HUDEP-2 (cell line): ENCODE data around the gene BCAR1.
A peak's percentile ranks its signal among the peaks of the same experiment; 100 is the strongest.

Experiments
- DNase-seq, 76 experiments: peaks; one replicate each; lab custom pipeline; 2025; ENCODE audit not compliant: unreplicated experiment in 76 of 76; lab: John Stamatoyannopoulos, UW

The BCAR1 gene

DNA sequence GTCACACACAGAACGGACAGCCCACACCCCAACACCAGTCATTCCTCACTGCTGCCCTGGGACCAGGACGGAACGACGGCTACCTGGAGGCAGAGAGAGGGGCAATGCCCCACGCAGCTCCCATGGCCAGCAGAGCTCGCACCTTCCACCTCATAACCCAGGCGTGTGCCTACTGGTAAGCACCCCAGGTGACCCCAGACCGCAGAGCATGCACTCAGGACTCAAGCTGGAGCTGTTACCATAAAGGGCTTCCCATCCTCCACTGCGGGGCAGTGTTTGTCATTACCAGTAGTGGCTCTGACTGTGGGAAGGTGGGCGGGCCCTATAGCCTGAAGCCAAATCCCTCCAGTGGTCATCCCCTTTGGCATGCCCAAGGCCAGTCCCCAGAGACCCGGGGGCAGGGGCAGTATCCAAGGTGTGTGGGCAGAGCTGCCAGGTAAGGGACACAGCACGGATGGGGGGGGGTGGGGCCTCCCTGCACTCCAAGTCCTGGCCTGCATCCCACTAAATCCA is 4.7 kb upstream of the BCAR1 start:
- DNase-seq = peak in 2 of 76 experiments; percentile 13 to 19

DNA sequence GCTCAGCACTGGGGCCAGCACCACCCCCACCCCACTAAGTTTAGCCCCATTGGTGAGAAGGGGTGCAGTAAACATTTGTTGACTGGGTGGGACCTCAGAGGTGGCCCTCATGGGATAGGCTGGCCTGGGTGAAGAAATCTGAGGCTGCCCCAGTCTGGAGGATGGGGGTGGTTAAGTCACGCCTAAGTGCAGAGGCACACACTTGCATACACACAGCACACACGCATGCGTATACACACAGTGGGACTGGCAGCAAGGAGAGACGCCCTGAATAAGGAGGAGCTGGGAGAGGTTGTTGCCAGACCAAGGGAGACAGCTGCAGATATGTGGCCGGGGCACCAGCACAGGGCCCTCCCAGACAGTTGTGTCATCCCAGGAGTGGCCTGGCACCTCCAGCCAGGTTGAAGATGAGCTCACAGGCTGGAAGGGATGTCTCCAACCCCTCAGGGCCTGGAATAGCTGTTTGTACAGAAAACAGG is 3.0 kb upstream of the BCAR1 start:
- peak in 47 of 76 experiments; percentile 12 to 81 (median 51) for DNase-seq

DNA sequence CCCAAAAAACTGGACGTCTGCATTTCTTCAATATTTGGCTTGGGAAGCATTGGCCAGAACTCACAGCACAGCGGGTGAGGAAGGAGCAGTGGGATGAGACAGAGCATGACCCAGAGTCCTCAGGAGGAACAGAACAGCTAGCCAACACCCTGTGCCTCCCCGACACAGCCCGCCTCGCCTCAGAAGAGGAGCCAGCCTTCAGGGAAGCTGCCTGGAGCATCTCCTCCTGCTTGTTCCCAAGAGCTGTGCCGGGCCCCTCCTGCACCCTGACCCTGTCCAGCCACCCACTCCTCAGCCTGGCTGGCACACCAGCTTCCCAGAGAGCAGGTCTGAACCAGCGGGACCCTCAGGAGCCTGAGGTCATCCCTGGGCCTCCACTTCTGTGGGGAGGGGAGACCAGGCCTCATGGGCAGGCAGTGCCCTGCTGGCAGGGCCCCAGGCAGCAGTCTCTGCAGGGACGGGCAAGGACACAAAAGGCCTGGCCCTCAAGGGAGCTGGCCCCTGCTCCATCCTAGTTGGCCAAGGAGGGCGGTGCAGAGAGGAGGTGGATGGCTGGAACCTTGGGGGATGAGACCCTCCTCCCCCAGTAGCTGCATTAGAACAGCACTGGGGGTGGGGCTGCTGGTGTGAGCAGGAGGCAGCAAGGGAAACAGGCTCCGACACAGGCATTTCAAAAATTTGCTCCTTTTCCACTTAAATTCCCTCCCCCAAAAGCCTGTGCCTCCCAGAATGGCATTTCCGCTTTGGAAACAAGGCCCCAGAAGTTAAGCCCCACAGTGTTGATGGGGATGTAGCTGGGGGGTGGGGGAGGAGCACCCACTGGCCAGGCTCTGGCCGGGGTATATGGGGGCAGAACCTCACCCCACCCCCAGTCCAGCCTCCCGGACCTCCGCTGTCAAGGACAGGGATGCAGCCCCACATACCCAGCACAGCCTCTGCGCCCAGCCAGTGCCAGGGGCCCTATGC is 1.8 kb upstream of the BCAR1 start:
- no peak for DNase-seq

DNA sequence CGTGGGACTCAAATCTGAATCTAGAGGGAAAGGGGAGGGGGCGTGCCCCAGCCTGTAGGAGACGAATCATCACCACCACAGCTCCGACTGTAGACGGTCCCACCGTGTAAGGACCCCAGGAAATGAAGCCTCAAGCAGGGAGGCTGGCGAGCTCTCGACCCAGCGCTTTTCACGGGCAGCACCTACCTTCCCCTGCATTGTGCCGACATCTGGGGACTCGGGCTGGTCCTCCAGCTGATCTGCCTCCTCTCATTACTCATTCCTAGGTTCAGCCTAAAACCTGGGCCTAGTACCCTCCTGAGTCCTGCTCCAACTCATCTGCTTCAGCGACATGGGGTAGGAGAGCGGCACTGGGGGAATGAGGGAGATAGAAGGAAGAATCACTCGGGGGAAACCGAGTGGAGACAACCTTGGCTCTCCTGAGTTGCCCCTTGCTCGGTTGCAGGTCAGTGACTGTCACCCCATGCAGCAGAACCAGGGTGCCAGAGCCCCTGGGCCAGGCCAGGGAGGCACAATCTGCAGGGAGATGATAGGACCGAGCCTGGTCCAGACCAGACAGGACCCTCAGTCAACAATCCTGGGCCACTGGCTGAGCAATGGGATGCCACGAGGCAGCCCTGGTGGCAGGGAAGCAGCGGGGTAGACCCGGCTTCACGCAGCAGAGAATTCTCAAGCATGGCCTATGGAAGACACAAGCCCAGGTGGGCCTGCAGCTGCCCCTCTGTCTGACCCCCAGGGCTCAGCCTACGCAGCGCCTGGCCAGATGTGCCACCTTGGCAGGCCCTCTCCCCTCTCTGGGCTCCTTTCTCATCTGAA is 833 bp upstream of the BCAR1 start:
- no peak for DNase-seq

DNA sequence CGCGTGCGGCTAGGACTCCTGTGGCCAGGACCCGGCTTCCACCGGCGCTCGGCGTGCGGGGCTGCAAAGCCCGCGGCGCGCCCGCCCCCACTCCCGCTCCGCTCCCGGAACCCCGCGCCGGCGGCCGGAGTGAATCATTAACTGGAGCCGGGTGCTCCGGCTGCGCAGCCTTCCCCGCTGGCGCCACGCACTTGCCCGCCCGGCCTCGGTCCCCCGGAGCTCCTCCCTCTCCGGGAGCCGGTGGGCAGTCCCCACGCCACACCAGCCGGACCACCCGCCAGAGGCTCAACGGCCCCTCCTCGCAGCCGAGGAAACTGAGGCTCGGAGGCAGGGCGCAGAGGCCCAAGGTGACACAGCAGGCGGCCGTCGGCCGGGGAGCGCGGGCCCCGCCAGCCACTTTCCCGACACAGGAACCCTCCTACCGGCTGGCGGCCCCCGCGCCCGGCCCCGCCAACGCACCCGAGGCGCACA is 580 bp downstream of the BCAR1 start:
- DNase-seq = peak in 5 of 76 experiments; percentile 9 to 32 (median 28)

DNA sequence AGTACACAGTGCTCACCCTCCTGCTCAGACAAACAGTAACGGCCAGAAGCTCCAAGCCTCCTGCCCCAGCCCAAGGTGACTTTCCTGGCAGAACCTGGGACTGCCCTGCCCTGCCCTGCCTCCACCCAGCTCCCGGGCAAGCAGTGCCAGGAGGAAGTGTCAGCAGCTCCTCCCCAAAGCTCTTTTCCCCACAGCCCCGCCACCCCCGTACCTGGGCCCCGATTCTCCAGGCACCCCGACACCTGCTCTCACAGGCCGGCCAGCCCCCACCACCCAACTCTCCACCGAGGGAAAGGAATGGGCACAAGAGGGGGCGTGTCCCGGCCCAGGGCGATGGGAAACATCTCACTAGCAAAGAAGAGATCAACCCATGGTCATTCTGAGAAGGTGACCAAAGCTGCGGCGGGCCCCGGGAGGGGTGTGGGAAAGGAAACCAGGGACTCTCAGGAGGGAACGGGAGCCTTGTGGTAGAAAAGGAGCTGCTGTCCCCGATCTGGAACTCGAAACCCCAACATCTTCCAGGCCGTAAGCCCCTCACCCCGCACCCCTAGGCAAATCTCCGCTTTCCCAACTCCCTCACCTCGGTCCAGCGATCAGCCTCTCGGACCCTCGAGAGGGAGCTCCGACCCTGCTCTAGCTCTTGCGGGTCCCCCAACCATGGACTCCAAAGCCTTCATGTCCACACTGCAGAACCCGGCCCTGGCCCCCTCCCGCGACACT is 1.2 kb downstream of the BCAR1 start:
- DNase-seq = peak in 3 of 76 experiments; percentile 8 to 17 (median 14)

GRCh38 chr16:75249441-75249840 is 2.0 kb downstream of the BCAR1 start:
- no peak for DNase-seq

DNA sequence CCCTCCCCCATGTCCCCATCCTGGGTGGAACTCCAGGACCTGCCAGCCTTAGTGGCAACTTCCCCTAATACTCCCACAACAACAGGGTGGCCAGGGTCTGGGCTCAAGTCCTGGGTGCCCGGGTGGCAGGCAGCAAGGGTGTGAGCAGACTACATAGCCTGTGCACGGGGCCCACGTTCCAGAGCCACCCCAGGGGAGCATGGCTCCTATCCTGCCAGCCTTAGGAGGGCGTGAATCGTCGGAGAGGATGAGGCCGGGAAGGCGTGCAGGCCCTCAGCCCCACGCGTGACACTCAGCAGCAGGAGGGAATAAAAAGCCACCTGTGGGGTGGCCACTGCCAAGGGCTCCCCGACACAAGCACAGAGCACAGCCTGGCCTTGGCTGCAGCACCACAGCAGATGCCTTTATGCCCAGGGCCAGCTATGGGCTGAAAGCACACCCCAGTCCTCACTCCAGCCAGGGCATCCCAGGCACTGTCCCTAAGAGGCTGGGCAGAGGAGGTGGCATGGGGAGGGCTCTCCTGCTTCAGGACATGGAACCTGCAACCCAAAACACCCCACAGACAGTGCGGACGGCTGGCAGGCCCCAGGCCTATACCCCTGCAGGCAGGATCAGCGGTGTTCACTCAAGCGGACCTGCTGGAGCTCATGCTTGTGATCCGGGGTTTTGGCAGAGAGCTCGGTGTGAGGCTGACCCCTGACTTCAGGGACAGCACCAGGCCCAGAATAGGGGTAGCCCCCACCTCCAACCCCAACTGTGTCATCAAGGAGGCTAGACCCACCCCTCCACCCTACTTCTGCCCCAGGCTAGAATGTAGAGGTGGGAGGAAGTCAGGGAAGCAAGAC is 2.7 kb downstream of the BCAR1 start:
- DNase-seq = no peak

DNA sequence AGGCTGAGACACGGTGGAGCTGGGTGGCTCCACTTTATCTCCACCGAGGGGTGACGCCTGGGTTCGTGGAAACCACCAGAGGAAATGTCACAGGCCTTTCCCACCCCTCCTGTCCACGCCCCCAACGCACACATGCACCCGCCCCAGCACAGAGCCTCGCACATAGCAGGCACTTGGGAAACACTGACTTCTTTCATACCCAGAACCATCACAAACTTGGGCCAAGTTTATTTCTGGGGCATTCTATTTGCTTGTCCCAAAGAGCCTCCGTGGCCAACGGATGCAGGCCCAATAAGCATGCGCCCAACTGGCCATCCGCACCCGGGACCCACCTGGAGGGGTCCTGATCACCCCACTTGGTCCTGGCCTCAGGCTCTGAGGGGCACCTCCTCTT is 3.3 kb downstream of the BCAR1 start:
- DNase-seq = peak in 41 of 76 experiments; percentile 8 to 67 (median 40)

DNA sequence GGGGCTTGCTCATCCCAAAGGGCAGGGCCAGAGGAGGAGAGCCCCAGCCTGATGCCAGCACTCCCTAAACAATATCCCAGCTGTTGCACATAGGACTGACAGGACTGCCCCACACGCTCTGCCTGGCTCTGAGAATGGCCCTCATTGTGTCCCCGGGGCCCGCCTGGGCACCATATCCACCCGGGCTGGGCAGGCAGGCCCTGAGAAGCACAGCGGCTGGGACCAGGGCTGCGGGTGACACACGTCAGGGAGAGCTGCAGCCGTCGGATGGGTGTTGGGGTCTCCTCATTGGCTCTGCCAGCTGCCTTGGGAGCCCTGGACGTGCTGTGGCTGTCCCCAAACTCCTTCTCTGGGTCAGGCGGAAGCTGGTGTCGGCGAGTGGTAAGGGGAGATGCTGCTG is 4.2 kb downstream of the BCAR1 start:
- no peak for DNase-seq

GRCh38 chr16:75246504-75247205 is 4.8 kb downstream of the BCAR1 start:
- DNase-seq = no peak

DNA sequence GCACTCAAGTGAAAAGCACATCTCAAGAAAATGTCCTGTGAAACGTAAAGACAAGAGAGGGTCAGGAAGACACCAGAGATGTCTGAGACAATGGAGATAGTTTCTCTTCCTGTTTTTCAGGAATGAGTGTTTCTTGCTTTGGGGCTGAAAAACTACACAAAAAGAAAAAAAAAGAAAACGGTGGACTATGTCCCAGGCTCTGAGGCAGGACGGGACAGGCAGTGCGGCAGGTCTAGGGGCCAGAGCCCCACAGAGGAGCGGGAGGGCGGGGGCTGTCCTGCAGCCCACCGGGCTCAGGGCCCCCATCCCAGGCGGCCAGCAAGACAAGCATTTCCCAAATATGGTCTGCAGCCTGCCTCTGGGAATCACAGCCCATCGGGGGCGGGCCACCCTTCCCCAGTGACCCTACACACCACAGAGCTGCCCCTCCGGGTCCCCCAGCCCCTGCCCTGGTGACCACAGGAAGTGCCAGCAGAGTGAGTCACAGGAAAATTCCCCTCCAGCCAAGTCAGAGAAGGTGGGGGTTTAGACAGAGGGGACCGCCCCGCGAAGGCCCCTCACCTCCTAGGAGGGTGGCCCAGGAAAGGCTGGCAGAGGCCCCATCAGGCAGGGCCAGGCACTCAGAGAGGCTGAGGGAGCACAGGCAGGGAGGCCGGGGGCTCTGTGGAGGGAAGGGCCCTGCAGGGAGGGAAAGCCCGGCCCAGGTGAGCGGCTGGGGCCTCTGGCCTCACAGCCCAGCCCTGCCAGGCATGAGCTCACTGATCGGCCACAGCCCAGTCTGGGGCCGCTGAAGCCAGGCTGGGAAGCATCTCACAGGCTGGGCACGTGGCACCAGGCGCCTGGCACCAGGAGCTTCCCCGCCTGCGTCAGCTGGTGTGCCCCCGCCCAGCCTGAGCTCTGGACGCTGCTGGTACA is 6.3 kb downstream of the BCAR1 start:
- DNase-seq = peak in 7 of 76 experiments; percentile 7 to 27 (median 12)

DNA sequence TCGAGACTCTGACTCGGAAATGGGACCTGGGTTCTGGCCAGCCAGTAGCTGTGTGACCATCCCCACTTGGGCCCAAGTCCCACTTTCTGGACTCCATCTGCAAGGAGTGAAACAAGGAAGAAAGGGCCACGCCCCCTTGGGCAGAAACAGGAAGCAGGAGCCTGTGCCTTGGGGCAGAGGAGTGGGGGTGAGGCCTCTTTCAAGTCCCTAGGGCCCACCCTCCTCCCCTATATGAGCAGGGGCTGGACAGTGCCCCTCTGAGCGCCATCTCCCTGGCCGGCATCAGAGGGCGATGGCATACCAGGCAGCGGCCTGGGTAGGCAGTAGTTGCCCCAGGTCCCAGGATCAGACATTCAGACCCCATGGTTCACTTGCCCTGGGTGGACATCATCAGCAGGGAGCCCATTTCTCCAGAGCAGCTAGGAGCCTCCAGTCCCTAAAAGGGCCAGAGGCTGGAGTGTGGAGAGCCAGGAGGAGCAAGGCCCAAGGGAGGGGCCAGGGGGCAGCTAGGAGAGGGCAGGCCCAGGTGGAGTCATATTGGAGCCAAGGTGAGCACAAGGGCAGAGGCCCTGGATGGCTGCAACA is 7.1 kb downstream of the BCAR1 start:
- DNase-seq = no peak

DNA sequence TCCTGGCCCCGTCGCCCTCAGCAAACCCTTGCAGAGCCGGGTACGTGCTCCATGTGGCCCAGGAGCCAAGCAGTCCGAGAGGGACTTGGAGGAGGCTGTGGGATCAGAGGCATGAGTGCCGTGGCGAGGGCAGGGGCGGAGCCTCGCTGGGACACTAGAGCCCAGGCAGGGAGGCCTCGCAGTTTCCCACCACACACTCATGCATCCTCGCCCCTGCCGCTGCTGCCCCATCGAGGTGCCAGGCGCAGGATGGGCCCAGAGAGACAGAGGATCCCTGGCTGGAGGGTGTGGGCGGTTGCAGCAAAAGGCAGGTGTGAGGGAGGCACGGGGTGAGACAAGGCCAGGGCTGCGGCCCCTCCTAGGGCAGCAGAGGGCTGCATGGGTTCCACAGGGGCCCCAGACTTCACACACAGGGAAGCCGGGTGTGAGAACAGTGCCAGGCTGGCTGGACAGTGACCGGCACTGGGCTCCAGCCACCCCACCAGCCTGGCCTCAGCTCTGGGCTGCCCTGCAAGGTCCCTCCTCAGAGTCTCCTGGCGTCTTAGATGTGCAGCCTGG is 7.7 kb downstream of the BCAR1 start:
- DNase-seq = no peak

DNA sequence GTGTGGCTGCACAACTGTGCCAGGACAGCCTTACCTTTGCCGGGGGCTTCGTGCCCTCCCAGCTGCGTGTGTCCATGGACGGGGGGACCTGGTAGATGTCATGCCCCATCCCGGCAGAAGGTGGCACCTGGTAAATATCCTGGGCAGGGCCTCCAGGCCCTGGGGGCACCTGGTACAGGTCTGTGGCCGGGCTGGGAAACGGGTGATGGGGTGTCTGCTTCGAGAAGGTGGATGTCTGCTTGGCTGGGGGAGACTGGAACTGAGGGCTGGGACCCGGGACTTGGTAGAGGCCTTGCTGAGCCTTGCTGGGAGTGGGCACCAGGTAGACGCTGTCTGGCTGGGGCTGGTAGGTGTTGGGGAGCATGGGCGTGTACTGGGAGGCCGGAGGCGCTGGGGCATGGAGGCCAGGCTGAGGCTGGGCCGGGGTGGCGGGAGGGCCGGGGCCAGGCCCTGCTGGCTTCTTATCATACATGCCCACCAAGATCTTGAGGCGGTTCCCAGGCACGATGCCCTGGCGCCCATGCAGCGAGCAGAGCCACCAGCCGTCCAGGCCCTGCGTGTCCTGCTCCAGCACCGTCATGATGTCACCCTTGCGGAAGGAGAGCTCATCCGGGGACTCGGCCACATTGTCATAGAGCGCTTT is 8.9 kb downstream of the BCAR1 start:
- peak in 3 of 76 experiments; percentile 6 to 21 (median 11) for DNase-seq

- DNase-seq = no peak
These were observed 9.5 kb downstream of the BCAR1 start for GRCh38 chr16:75241955-75242354.

- DNase-seq = no peak
These were observed 10.0 kb downstream of the BCAR1 start for GRCh38 chr16:75241412-75241811.
